HFF-Myc (cell line): ENCODE results near the gene TIGD1.

ENCODE experiments used
- DNase-seq: peaks from one replicate; pipeline ENCODE4 v3.0.0-alpha.2; 2011; ENCODE audit warnings: low read depth; ENCODE audit errors: extremely low read depth
- H3K4me3 ChIP-seq: replicated peaks from 2 replicates; pipeline ENCODE4 v1.5.1; 2011; ENCODE audit warnings: low read depth, mild to moderate bottlenecking, control low read depth, low read length
- CTCF ChIP-seq: IDR thresholded peaks from 2 replicates; pipeline ENCODE4 v1.5.1; 2012; ENCODE audit warnings: mild to moderate bottlenecking, low read depth, low read length, control low read depth; ENCODE audit errors: missing control alignments

The TIGD1 gene

GRCh38 chr2:232523682-232524597, 26.4 kb downstream of the TIGD1 start:
- peak; percentile 39 for TF ChIP-seq CTCF
- DNase-seq: no peak

DNA sequence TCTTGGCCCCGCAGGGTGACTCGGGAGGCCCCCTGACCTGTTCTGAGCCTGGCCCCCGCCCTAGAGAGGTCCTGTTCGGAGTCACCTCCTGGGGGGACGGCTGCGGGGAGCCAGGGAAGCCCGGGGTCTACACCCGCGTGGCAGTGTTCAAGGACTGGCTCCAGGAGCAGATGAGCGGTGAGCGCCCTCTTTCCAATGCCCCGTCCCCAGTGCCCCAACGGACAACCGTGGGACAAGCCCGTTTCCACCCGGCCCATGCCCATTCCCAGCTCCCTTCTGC, 27.0 kb downstream of the TIGD1 start:
- TF ChIP-seq CTCF: no peak
- H3K4me3 ChIP-seq: no peak overlapping the region
- no peak for DNase-seq

More at GRCh38 chr2:232523682-232524597, 26.4 kb downstream of the TIGD1 start:
- 0 out of 2 replicates have a peak overlapping the region, but pooled peaks have one; percentile 9 for H3K4me3 ChIP-seq

GRCh38 chr2:232522623-232523401, 27.5 kb downstream of the TIGD1 start:
- no peak for TF ChIP-seq CTCF
- DNase-seq: no peak
- no peak overlapping the region for H3K4me3 ChIP-seq

DNA sequence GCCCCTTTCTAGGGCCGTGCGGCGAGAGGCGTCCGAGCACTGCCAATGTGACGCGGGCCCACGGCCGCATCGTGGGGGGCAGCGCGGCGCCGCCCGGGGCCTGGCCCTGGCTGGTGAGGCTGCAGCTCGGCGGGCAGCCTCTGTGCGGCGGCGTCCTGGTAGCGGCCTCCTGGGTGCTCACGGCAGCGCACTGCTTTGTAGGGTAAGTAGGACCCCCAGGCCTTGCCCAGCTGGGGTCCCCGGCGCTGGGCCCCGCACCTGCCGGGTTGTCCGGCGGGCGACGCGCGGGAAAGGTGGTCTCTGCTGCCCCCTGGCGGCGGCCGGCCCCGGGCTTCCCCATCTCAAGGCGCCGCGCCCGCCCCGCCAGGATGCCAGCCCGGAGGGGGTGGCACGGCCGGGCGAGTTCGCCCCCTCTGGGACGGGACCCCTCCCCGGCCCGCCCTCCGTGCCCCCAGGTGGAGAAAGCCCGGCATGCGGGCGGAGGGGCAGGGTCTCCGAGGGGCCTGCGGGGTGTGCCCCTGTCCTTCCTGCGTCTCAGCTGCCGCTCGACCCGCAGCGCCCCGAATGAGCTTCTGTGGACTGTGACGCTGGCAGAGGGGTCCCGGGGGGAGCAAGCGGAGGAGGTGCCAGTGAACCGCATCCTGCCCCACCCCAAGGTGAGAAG, 28.3 kb downstream of the TIGD1 start:
- H3K4me3 ChIP-seq: no peak overlapping the region
- DNase-seq: no peak
- peak; percentile 63 for TF ChIP-seq CTCF

DNA sequence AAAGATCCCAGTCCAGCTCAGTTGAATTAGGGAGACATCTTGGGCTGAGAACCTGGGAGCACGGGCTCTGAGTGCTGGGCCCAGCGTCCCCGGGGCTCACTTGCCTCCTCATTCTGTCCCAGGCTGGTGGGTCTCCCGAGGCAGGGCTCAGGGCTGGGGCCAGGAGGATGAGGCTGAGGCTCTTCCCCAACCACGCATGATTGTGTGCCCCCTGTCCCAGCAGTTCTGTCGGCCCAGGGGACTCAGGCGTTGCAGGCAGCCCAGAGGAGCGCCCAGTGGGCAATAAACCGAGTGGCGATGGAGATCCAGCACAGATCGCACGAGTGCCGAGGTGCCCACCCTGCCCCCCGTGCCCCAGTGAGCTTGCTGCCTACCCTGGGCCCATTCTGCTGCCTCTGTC, 29.3 kb downstream of the TIGD1 start:
- no peak overlapping the region for H3K4me3 ChIP-seq
- no peak for TF ChIP-seq CTCF
- DNase-seq: no peak

DNA sequence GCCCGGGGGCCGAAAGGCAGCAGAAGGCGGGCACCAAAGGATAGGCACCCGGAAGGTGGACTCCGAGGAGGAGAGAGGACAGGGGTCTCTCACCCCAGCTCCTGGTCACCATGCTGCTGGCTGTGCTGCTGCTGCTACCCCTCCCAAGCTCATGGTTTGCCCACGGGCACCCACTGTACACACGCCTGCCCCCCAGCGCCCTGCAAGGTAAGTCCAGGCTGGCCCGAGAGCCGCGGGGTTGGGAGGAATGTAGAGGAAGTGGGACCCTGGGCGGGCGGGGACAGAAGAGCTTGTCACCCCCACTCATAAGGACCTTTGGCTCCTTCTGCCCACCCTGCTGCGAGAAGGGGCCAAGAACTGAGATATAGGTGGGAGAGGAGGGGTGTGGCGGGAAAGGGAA, 29.9 kb downstream of the TIGD1 start:
- no peak for TF ChIP-seq CTCF
- DNase-seq: no peak
- no peak overlapping the region for H3K4me3 ChIP-seq
